ENCODE data around the gene TBX18.

DNA sequence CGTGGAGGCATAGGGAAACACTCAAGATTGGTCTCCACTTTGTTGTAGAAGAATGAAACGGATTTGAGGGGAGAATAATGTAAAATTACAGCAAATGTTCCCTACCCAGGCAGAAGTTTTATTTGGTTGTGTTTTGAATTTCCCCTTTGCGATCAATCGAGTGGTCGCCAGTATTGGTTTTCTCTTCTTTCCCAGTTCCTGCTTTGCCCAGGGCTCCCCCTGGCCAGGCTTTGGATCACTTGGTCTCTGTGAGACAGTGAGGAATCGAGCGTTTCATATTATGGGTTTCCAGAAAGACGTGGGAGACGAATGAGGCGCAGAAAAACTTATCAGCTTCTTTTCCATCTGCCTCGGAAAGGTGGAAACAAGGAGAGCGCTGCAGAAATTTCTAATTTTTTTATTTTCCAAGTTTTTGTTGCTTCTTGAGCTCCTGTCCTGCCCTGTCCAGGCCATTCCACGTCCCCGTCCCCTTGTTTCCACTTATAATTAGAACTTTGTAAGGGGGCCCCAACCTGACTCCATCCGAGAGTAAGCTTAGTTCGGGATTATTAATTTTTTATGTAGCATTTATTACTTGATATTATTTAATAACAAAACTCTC, 7.5 kb upstream of the TBX18 start:
- no peak for TF ChIP-seq EZH2 (IDR thresholded peaks at IDR 0.05)
- no peak for TF ChIP-seq POLR2AphosphoS5 (IDR thresholded peaks at IDR 0.05; ENCODE audit: borderline replicate concordance, low read depth, low read length)
- no peak for TF ChIP-seq FOXP2 (optimal IDR thresholded peaks at IDR 0.05; ENCODE audit: control extremely low read depth, extremely low read length, insufficient read depth)
